MCF 10A (cell line): ENCODE results near the gene LIPH. TPM values are rescaled to one million over a fixed set of nuclear protein-coding genes. Genes with fewer than 3 reads are reported as not detected.

Experiments
- Bru-seq: library from RNA; stranded (reverse); fragments of 400-500 nt; gene quantifications from one replicate; lab custom pipeline; 2021; lab: Mats Ljungman, UMichigan
- BruChase-seq, 2 experiments: library from RNA; stranded (reverse); fragments of 400-500 nt; gene quantifications; one replicate each; lab custom pipeline; 2021; lab: Mats Ljungman, UMichigan
- BruUV-seq: library from RNA; stranded (reverse); fragments of 400-500 nt; replicated peaks from 2 replicates; lab custom pipeline; 2021; lab: Mats Ljungman, UMichigan
- CTCF ChIA-PET: fragments of 300-600 bp; sonication (Branson Sonifier 250); formaldehyde crosslinking; extraction: SDS; loops from one replicate; lab custom pipeline; 2021; ENCODE audit warnings: antibody characterized with exemption, inconsistent platforms; lab: Yijun Ruan, JAX
- POLR2A ChIA-PET: fragments of 300-600, 350-650 bp; sonication (Branson Sonifier 250); formaldehyde crosslinking; extraction: SDS; loops from one replicate; lab custom pipeline; 2020; ENCODE audit warnings: antibody characterized with exemption, inconsistent platforms; lab: Yijun Ruan, JAX
- DNase-seq: peaks from one replicate; pipeline ENCODE4 v3.0.0-alpha.2; 2018; ENCODE audit not compliant: unreplicated experiment
- H3K27ac Mint-ChIP-seq: one replicate; pipeline ENCODE4 v1.8.0; 2022; ENCODE audit warnings: mild to moderate bottlenecking, low read depth, mixed read lengths; ENCODE audit not compliant: unreplicated experiment
- H3K27me3 Mint-ChIP-seq: one replicate; pipeline ENCODE4 v1.8.0; 2022; ENCODE audit warnings: mixed read lengths; ENCODE audit not compliant: insufficient read depth, unreplicated experiment
- H3K36me3 Mint-ChIP-seq: one replicate; pipeline ENCODE4 v1.8.0; 2022; ENCODE audit warnings: mild to moderate bottlenecking, moderate library complexity, mixed read lengths; ENCODE audit not compliant: insufficient read depth, unreplicated experiment
- H3K4me1 Mint-ChIP-seq: one replicate; pipeline ENCODE4 v1.8.0; 2022; ENCODE audit warnings: mixed read lengths; ENCODE audit not compliant: insufficient read depth, unreplicated experiment
- H3K4me3 Mint-ChIP-seq: one replicate; pipeline ENCODE4 v1.8.0; 2022; ENCODE audit warnings: mild to moderate bottlenecking, moderate library complexity, mixed read lengths; ENCODE audit not compliant: unreplicated experiment
- H3K9me3 Mint-ChIP-seq: one replicate; pipeline ENCODE4 v1.8.0; 2022; ENCODE audit warnings: mixed read lengths; ENCODE audit not compliant: unreplicated experiment
- intact Hi-C: fragments of 100-400 bp; cut with micrococcal nuclease; formaldehyde crosslinking; loops from 2 replicates; pipeline ENCODE4 v1.14.1; 2022
- long read RNA-seq: library from polyadenylated mRNA; stranded (forward); transcript quantifications from one replicate; pipeline ENCODE4 v2.0.0, GENCODE V29; 2022
- total RNA-seq: library from RNA; stranded (reverse); gene quantifications from 2 replicates; pipeline ENCODE4 v1.2.3, GENCODE V29; 2022
- TF ChIP-seq, protein P1 (sequence below): fragments of 200-600 bp; IDR thresholded peaks from one replicate; pipeline ENCODE4 v1.8.0; 2022; ENCODE audit warnings: antibody characterized with exemption, mild to moderate bottlenecking; ENCODE audit not compliant: unreplicated experiment

LIPH gene
- total RNA-seq: 0.07 and 0.32 TPM in 2 replicates
- percentile 23 among the genes with signal in this experiment for Bru-seq, nascent RNA
- BruChase-seq, experiment 1, labeled RNA remaining after a 6-hour chase: percentile 15 among the genes with signal in this experiment
- percentile 18 among the genes with signal in this experiment for BruChase-seq, experiment 2, labeled RNA remaining after a 2-hour chase
- long read RNA-seq: 0 reads

DNA sequence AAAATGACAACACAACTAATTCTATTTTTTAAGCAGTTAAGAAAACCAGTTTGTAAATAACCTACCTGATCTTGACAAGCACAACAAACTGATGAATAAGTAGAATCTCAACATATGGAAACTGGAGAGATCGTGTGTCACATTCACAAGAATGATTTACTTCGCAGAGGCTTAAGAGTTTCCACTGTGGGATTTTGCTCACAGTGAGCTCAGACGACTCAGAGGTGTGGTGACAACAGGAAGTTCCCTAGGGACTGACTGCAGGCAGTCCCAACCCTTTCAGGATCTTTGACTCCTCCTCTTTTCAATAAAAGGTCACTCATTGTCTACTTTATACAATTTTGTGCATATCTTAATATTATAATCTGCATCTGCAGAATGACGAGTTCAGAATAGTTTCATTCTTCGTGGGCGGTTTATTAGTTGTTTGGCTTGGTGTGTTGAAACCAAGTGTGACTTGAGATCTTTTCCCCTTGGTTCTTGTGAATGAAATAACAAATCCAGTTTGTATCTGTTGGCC is at the start of gene LIPH:
Gene LIPH, minus strand, starts transcription at position 231 of the 520 bp plus-strand sequence. Its CDS starts 117 bp downstream, at position 114.
- Mint-ChIP-seq H3K4me1 (peaks cover 24% of the 10 kb centered on the region), H3K27ac (peak within 1 kb of the TSS; percentile 65), H3K27me3 (no peaks in the 10 kb centered on the region), H3K4me3 (peak within 1 kb of the TSS; percentile 14), H3K36me3 (no peaks in the 10 kb centered on the region), H3K9me3 (no peaks in the 10 kb centered on the region)
- BruUV-seq: no TSS peak
- intact Hi-C loops: no loop called here
- CTCF ChIA-PET: interaction anchor here (1.8 kb wide), 1 partner anchor 92 kb away, joined by 10 read pairs; no protein-coding TSS in a partner anchor
- TF ChIP-seq, protein P1, sequence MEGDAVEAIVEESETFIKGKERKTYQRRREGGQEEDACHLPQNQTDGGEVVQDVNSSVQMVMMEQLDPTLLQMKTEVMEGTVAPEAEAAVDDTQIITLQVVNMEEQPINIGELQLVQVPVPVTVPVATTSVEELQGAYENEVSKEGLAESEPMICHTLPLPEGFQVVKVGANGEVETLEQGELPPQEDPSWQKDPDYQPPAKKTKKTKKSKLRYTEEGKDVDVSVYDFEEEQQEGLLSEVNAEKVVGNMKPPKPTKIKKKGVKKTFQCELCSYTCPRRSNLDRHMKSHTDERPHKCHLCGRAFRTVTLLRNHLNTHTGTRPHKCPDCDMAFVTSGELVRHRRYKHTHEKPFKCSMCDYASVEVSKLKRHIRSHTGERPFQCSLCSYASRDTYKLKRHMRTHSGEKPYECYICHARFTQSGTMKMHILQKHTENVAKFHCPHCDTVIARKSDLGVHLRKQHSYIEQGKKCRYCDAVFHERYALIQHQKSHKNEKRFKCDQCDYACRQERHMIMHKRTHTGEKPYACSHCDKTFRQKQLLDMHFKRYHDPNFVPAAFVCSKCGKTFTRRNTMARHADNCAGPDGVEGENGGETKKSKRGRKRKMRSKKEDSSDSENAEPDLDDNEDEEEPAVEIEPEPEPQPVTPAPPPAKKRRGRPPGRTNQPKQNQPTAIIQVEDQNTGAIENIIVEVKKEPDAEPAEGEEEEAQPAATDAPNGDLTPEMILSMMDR: no peak
- POLR2A ChIA-PET: interaction anchor here (0.7 to 1.6 kb wide), 3 partner anchors 34 to 117 kb away, joined by 3 to 7 read pairs (median 4); partner anchors contain the start of genes SENP2 and TMEM41A
- peak; percentile 51 for DNase-seq

DNA sequence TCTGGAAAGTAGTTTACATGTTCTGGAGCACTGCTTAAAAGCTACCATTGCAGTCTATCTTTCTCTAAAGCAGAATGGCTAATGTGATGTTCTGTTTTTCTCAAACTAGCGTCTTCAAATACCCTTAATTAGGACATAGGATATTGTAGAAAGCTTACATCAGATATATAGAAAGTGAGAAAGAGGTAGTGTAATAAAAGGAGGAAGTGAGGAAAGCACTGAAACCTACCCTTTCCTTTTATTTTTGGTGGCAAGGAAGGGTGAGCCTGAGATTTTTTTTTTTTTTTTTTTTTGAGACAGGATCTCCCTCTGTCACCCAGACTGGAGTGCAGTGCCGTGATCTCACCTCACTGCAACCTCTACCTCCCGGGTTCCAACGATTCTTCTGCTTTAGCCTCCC is 43.1 kb upstream of the LIPH start:
- POLR2A ChIA-PET: interaction anchor here (0.6 to 2.0 kb wide), 4 partner anchors 9 to 281 kb away, joined by 3 to 10 read pairs (median 4); partner anchors contain the start of gene SENP2
- Mint-ChIP-seq H3K4me1 (no peaks in the 10 kb centered on the region), H3K27ac (no peak overlapping the region), H3K9me3 (no peaks in the 10 kb centered on the region), H3K36me3 (peaks cover 64% of the 10 kb centered on the region), H3K4me3 (no peak overlapping the region), H3K27me3 (no peaks in the 10 kb centered on the region)
- intact Hi-C loops: no loop called here
- CTCF ChIA-PET: interaction anchor here (0.8 to 2.3 kb wide), 4 partner anchors 9 to 64 kb away, joined by 3 to 11 read pairs (median 4); no protein-coding TSS in a partner anchor
- TF ChIP-seq, protein P1: no peak
- no peak for DNase-seq
- no TSS peak for BruUV-seq

DNA sequence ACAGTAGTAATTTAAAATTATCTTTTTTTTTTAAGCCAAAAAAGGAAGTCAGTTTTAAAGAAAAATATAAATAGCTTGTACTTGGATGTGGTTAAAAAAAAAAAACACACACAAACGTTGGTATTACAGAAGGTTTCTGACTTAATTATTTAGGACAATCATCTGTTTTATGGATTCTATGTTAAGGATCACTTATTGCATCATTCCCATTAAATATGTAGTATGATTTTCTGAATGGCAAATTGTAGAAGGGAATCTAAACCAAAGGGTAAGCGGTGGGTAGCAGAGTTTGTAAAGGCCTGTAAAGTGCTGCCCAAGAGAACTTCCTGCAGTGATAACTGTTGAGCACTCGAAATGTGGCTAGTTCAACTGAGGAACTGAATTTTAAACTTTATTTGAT is 41.7 kb upstream of the LIPH start:
- Mint-ChIP-seq H3K9me3 (no peaks in the 10 kb centered on the region), H3K4me3 (no peak overlapping the region), H3K27ac (no peak overlapping the region), H3K4me1 (no peaks in the 10 kb centered on the region), H3K36me3 (peaks cover 61% of the 10 kb centered on the region), H3K27me3 (no peaks in the 10 kb centered on the region)
- CTCF ChIA-PET: interaction anchor here (0.6 kb wide), 1 partner anchor 916 kb away, joined by 4 read pairs; no protein-coding TSS in a partner anchor
- intact Hi-C loops: no loop called here
- TF ChIP-seq, protein P1: no peak
- POLR2A ChIA-PET: interaction anchor here (0.6 kb wide), 1 partner anchor 252 kb away, joined by 4 read pairs; no protein-coding TSS in a partner anchor
- DNase-seq: no peak
- BruUV-seq: no TSS peak

DNA sequence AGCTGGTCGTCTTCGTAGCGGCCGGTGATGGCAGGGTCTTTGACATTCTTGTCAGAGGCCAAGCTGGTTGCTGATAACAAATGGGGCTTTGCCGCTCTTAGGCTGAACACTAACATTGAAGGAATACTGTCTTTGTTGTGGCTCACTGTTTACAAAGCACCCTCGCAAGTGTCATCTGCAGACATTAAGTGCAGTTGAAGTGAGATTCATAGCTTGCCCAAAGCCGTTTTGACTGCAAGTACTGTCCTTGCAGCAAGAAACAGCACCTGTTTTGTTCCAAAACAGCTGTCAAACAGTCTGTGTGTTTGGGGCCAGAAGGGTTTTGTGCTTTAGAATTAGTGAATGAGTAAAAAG is 34.3 kb upstream of the LIPH start:
- no peaks in the 10 kb centered on the region for H3K9me3 Mint-ChIP-seq
- H3K4me1 Mint-ChIP-seq: peaks cover 10% of the 10 kb centered on the region
- intact Hi-C loops: no loop called here
- peak overlapping the region; percentile 98 for H3K27ac Mint-ChIP-seq
- H3K27me3 Mint-ChIP-seq: no peaks in the 10 kb centered on the region
- TF ChIP-seq, protein P1: no peak
- BruUV-seq: TSS peak; percentile 71
- ChIA-PET CTCF (interaction anchor here (0.6 to 3.0 kb wide), 8 partner anchors 9 to 129 kb away, joined by 3 to 18 read pairs (median 3); no protein-coding TSS in a partner anchor), POLR2A (interaction anchor here (0.6 to 2.7 kb wide), 33 partner anchors 9 to 318 kb away, joined by 3 to 13 read pairs (median 3); partner anchors contain the start of genes LIPH, MAP3K13 and TMEM41A)
- H3K36me3 Mint-ChIP-seq: peaks cover 16% of the 10 kb centered on the region
- peak overlapping the region; percentile 96 for H3K4me3 Mint-ChIP-seq
- no peak for DNase-seq
